HG03159 (cell line): ENCODE results near the gene ADARB1.

ENCODE experiments used
- ATAC-seq: cut with Tn5 transposase; IDR thresholded peaks from one replicate; pipeline ENCODE4 v1.9.1; 2021; ENCODE audit warnings: mild to moderate bottlenecking, moderate library complexity; ENCODE audit not compliant: unreplicated experiment

The ADARB1 gene

DNA sequence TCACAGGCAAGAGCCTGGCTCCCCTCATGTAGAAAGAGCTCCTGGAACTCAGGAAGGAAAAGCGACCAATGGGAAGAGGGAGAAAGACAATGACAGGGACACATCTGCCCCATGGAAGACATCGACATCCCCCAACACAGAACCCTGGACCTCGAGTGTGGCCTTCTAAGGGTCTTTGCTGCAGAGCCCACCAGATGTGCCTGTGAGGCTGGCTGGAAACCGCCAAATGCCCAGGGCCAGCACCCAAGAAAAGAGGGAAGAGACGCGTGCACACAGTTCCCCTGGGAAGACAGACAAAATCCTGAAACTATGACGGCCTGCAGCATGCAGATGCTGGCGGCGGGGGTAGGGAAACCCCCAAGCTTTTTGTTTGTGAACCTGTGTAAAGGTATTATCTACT is 36.4 kb upstream of the ADARB1 start:
- no peak for ATAC-seq

DNA sequence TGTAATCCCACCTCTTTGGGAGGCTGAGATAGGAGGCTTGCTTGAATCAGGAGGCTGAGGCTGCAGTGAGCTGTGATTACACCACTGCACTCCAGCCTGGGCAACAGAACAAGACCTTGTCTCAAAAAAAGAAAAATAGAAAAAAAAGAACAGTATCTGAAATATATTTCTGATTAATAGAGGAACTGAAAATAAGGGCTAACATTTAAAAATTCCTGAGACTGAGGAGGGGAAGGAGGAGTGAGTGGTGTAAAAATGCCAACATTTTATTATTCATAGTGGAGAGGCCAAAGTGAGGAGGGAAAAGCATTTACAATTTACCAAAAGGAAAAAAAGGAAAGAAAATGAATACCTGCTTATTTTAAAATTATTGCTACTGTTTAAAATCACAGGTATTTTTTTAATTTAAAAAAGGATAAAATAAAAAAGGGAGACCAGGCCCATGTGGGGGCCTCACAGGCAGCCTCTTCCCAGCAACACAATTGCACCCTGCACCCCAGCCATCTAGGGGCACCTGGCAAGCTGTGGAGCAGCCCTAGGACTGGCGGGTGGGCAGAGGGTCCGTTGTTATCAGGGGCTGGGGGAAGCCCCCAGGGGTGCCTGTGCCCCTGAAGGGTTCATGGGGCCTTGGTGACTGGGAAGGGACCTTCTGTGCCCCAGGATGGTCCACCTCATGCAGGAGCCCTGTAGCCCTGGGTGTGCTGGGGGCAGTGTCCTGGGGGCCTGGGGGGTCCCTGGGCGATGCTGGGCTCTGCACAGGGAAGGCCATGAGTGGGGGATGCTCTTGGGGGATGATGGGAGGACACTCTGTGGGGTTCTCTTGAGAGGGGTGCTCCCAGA is 34.8 kb upstream of the ADARB1 start:
- ATAC-seq, result no peak

DNA sequence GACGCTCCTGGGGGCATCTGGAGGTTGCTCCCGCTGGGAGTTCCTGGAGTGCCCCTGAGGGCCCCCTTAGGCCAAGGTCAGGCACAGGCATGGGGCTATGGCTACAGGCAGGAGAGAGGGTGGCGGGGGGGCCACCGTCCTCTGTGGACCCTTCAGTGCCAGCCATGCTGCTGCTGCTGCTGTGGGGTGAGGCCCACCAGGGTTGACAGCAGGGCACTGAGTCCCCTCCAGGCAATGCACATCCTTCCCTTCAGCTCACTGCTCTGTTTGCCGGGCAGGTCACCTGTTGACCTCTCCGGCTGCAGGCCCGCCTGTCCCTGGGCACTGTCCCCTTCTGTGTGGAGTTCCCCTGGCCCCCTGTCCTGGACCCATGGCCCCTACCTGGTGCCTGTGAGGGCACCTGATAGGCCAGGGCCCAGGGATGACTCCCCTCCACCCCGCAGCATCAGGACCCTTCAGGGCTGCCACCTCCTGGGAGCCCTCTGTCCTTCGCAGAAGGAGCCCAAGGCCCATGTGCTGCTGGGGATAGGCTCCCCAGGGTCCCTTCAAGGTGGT is 34.1 kb upstream of the ADARB1 start:
- no peak for ATAC-seq

DNA sequence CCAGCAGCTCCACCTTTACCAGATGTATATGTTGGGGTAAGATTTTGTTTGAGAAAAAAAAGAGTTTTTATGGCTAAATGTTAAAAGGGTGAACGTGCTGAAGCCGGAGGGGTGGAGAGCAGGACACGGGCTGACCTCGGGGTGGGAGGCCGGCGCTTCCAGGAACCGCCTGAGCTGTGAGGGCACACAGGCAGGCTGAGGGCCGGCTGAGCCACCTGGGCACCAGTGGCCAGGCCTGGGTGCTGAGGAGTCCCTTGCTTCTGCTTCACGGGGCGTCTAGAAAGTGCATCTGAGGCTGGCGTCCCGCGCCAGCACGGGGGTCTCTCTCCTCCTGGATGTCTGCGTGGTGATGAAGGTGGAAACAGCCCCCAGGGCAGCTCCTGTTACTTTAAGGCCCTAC is 33.6 kb upstream of the ADARB1 start:
- ATAC-seq, result no peak

DNA sequence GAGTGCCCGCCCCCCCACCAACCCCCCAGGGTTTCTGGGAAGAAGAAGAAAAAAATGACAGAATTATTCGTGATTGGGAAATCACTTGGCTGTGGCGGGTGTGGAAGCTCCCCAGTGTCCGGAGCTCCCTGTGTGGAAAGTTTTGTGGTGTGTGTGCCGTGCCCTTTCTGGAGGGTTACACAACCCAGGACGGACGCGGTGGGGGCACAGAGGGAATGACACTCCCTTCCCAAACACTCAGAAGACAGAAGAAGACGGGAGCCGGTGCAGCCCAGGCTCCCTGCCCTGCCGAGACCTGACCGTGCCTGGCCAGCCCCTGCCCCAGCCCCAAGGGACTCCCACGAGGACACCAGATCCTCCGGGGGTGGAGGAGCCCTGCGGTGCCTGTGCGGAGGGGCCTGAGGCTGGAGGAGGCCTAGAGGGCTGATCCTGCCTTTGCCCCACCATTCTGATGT is 33.0 kb upstream of the ADARB1 start:
- ATAC-seq, result no peak

DNA sequence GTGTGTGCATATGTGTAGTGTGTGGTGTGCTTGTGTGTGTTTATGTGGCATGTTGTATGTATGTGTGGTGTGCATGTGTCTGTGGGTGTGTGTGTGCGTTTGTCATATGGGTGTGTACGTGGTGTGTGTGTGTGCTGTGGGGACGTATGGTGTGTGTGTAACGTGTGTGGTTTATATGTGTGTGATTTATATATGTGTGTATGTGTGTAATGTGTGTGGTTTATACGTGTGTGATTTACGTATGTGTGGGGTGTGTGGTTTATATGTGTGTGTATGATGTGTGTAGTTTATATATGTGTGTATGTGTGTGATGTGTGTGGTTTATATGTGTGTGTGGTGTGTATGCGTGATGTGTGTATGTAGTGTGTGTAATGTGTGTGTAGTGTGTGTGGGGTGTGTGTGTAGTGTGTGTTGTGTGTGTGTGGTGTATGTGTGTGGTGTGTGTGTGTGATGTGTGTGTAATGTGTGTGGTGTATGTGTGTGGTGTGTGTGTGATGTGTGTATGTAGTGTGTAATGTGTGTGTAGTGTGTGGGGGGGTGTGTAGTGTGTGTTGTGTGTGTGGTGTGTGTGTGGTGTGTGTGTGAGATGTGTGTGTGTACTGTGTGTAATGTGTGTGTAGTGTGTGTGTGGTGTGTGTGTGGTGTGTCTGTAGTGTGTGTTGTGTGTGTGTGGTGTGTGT is 32.3 kb upstream of the ADARB1 start:
- no peak for ATAC-seq

DNA sequence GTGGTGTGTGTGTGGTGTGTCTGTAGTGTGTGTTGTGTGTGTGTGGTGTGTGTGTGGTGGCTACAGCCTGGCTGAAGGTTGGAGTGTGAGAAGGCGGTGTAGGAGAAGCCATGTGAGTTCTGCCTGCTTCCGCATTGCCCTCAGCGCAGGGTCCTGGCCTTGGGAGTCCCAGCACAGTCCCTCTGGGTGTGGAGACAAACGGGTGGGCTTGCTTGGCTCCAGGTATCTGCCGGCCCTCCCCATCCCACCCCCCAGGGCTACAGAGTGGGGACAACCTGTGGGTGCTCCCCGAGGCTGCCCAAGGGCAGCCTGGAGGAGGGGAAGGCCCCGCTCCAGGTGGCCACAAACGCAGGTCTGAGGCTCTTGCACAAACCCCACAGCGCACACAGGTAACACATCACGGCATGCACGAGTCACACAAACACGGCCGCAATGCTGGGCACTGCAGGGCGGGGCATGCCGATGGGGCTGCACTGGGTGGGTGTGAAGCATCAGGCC is 31.7 kb upstream of the ADARB1 start:
- no peak for ATAC-seq

DNA sequence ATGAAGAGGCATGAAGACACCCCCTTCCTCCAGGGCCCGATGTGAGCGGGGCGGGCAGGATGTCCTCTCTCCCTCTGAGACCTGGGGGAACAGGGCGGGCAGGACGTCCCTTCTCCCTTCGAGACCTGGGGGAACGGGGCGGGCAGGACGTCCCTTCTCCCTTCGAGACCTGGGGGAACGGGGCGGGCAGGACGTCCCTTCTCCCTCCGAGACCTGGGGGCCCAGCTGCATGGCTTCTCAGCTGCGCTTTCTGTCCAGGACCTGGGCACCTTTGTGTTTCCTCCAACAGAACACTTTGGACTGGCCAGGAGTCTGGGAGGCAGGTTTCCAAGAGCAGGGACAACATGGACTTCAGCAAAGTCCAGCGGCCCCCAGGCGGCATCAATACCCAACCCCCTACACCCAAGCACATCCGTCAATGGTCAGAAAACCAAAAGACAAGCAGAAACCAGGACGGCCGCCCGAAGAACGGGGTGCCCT is 30.8 kb upstream of the ADARB1 start:
- no peak for ATAC-seq

DNA sequence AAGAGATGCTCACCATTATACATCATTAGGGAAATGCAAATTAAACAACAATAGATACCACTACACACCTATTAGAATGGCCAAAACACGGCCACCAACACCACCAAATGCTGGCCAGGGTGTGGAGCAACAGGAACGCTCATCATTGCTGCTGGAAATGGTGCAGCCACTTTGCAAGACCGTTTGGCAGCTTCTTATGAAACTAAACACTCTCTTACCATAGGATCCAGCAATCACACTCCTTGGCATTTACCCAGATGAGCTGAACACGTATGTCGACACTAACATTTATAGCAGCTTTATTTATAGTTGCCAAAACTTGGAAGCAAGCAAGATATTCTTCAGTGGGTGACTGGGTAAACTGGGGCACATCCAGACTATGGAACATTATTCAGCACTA is 28.9 kb upstream of the ADARB1 start:
- ATAC-seq, result no peak

DNA sequence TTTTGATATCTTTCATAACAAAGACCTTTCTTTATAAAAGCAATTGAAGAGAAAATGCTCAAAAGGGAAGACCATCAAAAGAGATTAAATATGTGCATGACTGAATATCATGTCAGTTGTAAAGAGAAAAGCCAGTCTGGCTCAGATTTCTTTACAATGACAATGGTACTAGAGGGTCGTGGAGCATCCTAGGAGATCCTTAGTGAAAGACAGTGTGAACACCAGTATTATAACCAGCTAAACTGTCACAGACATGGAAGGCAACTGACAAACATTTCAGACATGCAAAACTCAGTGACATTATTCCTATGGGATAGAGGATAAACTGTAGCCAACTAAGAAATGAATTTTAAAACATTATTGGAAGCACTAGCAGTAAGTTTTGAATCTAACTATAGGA is 27.1 kb upstream of the ADARB1 start:
- ATAC-seq, result no peak

DNA sequence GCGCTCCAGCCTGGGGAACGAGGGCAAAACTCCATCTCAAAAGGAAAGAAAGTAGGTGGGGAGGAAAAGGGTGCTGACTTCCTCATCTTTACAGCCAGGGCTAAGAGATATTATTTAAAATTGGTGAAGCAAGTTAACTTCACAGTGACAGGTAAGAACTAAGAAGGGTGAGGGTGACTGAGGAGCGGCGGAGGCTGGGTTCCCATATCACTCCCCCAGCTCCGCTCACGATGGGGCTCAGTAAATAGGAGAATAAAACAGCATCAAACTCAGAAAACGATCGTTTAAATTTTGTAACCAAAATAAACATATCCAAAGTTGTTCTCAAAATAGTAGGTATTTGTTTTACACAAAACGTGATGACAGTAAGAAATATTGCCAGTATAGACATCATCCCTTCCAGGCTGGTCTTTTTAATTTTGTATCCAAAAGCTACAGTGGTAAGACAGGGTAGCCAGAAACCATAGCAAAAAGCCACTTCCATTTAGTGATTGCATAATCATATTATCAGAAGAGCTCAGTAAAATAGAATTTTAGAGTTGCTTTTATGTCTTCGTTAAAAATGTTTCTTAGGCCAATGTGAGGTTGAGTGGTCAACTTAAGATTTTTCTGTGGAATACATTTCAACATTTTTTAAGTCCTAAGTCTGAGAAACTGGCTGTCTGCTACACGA is 26.2 kb upstream of the ADARB1 start:
- ATAC-seq, result no peak

DNA sequence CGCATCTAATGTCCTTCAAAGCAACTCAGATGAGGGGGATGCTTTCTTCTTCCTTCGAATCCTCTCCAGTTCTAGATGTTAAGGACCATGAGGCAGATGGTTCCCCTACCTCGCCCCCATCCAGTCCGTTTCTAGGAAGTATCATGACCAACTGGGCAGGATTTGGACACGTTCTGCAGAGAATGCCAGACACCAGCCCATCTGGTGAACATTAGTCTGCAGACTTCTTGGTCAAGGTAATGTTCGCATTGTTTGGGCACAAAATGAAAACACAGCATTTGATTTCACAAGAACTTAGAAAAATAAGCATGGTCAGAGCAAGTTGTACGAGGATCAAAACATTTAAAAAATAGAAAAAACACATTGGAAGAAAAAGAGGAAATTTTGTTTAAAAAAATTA is 25.4 kb upstream of the ADARB1 start:
- ATAC-seq, result no peak

DNA sequence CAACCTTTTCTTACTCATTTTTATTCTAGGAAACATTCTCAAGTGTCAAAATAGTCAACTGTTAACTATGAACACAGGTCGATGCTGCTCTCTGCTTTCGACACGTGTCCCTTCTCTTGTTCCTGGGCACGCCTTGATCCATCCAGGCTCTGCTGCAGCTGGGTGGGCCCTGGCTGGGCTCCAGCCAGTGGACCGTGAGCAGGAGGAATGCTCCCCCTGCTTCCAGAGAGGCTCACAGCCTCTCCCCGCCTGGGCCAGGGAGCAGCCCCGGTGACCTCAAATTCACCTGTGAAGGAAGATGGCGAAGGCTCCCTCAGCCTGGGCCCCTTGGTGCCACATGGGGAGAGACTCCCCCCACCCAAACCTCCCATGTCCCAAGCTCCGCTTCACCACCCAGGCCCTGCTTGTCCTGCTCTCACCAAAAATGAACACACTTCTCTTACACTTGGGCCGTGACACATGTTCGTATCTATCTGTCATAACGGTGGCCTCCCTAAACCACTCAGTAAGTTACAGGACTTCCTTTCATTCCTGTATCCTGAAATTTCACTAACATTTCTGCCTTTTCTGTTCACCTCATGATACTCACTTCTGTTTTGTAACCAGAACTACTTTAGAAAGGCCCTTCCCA is 24.6 kb upstream of the ADARB1 start:
- ATAC-seq, result no peak

DNA sequence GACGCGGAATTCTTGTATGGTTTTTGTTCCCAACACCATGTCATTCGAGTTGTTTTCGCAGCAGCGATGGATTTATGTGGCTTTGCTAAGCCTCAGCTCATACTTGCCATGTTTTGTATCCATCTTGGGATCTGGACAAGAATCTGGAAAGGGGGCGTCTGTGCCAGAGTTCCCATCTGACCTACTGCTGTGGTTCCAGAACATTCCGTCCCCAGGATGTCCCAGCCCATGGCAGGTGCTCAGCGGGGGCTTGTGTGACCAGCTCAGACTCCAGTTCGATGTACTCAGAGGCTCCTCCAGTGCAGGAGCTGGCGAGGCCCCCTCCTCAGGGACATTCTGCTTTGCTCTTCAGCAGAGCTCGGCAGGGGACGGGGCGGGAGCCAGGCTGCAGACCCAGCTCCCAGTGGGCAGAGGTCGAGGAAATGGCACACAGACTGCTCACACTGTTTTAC is 24.0 kb upstream of the ADARB1 start:
- no peak for ATAC-seq

DNA sequence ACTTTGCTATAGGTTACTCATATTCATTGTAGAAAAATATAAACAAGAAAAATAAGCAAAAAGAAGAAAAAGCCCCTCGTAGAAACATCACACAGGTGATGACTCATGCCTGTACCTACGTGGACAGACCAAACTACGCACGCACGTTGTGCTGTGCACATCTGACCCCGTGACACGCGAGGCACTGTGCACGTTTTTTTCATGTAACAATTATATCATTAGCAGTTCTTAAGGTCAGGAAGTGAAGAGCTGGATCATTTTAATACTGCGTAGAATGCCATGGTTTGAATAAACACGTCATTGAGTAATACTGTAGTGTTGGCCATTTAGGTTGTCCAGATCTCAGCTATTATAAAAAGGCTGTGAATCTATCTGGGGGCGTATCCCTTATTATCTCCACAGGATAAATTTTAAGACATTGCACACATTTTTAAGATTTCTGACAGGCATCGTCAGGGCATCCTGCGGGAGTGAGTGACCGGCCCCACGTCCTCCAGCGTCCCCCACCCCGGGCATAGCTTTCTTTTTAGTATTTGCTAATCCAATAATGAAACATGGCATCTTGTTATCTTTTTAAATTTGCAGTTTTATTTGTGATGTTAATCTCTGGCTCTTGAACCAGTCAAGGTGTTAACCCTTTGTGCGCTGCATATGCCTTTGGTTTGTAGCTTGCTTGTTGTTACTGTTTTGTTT is 23.4 kb upstream of the ADARB1 start:
- ATAC-seq, result no peak

DNA sequence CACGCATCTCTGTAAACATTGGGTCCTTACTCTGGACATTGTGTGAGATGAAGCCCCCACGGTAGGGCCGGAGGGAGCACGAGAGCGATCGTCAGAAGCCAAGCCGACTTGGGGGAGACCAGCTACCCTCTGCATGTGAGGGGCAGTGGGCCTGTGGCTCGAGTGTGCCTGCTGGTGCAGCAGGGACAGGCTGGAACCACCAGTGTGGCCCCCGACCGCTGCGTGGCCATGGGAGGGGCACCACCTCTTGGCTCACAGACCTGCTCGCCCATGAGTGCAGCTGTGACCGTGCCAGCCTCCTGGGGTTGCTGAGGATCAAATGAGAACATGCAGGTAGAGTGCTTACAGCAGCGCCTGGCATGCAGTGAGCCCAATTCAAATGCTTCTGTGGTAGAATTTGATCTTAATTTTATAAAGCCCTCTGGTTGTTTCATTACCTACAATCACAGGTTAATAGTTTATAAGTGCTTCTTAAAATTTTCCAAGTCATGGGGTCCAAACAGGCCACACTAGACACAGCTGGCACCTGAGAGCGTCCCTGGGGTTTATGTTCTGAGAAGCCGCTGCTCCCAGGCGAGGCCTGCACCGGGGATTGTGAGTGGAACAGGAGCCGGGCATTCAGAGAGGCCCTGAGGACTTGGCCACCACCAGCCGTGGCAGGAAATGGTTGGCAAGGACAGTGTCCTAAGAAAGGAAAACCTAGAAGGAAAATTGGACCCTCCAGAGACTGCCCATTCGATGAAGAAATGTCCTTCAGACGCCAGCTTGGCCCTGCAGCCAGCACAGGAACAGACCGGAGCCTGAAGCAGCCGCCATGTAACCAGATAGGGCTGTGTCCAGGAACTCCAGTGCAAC is 22.6 kb upstream of the ADARB1 start:
- ATAC-seq, result no peak

DNA sequence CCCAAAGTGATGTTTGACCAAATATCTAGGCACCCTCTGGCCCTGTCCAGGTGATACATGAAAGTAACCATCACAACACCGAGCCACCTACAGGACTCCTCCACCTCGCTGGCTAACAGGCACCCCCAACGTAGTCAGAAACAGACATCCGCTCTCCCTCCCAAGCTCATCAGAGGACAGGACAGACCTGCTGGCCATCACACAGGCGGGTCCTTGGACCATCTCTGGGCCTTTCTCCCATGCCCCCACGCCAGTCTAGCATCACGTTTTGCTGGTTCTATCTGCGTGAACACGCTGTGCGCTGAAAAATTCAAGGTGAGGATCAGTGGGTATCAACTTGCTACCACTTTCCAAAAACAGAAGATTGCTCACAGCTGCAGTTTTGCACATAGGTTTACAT is 21.4 kb upstream of the ADARB1 start:
- ATAC-seq, result no peak

DNA sequence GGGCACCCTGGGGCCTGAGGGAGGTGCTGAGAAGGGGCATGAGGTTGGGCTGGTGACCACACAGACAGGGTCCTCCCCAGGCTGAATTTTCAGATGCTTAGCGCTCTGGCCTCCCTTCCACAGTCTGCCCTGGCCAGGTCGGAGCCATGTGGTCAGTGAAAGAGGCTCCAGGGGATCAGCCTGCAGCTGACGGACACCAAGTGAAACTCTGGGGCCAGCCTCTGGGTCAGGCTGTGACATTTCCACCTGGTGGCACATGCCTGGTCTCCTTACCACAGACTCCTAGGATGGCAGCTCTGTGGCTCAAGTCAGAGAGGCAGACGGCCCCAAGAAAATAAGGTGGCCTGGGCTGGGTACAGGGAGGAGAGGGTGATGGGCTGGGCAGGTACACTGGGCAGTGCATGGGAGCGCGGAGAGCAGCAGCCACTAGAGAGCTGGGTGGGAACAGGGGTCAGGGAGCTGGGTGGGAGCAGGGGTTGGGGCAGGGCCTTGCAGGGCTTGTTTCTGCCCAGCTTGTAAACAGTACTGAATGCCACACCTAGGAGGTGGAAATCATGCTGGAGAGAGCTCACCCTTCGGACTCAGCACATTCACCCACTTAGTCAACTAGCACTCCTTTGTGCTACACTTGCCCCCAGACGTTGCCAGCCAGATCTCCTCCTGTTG is 20.7 kb upstream of the ADARB1 start:
- no peak for ATAC-seq
